K562 (cell line): ENCODE results near the gene NUDT9. TPM values are rescaled to one million over a fixed set of nuclear protein-coding genes. Genes with fewer than 3 reads are reported as not detected.
A peak's percentile ranks its signal among the peaks of the same experiment; 100 is the strongest.

Experiments
- CXXC5 ChIP-seq: fragments of 250-450 bp; sonication (Bioruptor Pico); IDR thresholded peaks from 2 replicates; pipeline ENCODE4 v1.8.0; 2022; ENCODE audit warnings: inconsistent platforms, mild to moderate bottlenecking, moderate library complexity
- EP400 ChIP-seq: fragments of 450-650 bp; IDR thresholded peaks from 2 replicates; pipeline ENCODE4 v1.6.1; 2017; ENCODE audit warnings: antibody characterized with exemption, mild to moderate bottlenecking, moderate library complexity
- GABPA ChIP-seq: fragments of 200-800 bp; sonication (Bioruptor generic); conservative IDR thresholded peaks from 2 replicates; pipeline ENCODE4 v1.6.1; 2016; ENCODE audit warnings: low read depth, missing genetic modification characterization, missing compliant biosample characterization
- HMG20B ChIP-seq: fragments of 250-450 bp; sonication (Bioruptor Pico); IDR thresholded peaks from 2 replicates; pipeline ENCODE4 v1.5.0; 2021; ENCODE audit warnings: mild to moderate bottlenecking
- NCOA4 ChIP-seq: fragments of 450-650 bp; IDR thresholded peaks from 2 replicates; pipeline ENCODE4 v1.6.1; 2018; ENCODE audit warnings: mild to moderate bottlenecking; ENCODE audit not compliant: partially characterized antibody
- PML ChIP-seq: IDR thresholded peaks from 2 replicates; pipeline ENCODE4 v1.6.1; 2012; ENCODE audit warnings: low read length, inconsistent platforms
- PTRF ChIP-seq: fragments of 450-650 bp; IDR thresholded peaks from 2 replicates; pipeline ENCODE4 v1.6.1; 2016; ENCODE audit warnings: mild to moderate bottlenecking, missing genetic modification characterization, missing compliant biosample characterization
- RBM25 ChIP-seq: fragments of 200-400 bp; formaldehyde crosslinking; IDR thresholded peaks from 2 replicates; pipeline ENCODE4 v1.6.1; 2018; ENCODE audit warnings: low read length, low read depth, moderate library complexity; ENCODE audit not compliant: severe bottlenecking
- ZNF707 ChIP-seq: fragments of 250-450 bp; sonication (Bioruptor Pico); conservative IDR thresholded peaks from 2 replicates; pipeline ENCODE4 v1.8.0; 2022; ENCODE audit warnings: inconsistent platforms, mild to moderate bottlenecking, moderate library complexity
- polyA plus RNA-seq, 8 experiments: library from polyadenylated mRNA; depleted of rRNA in 4 of 8; stranded (reverse) in 5 of 8; unstranded in 3 of 8; fragments of >200 nt; fragmentation: Nextera tagmentation in 2 of 8; fragmentation: Illumina TruSeq in 1 of 8; extraction: Ambion mirVana in 2 of 8; extraction: Trizol in 1 of 8; gene quantifications; 2 replicates each; pipeline versions ENCODE4 v1.2.1 to v1.2.3, GENCODE V29; 2011 to 2014; ENCODE audit warnings: inconsistent platforms in 1 of 8, missing spikeins in 1 of 8
- total RNA-seq, 7 experiments: library from RNA; depleted of rRNA in 6 of 7; stranded (reverse); fragments of >200 nt in 6 of 7; fragmentation: Illumina TruSeq in 2 of 7; extraction: Trizol in 2 of 7; gene quantifications; 2 replicates each; pipeline versions ENCODE4 v1.2.1 to v1.2.3, GENCODE V29; 2011 to 2021; ENCODE audit warnings: low replicate concordance in 1 of 7
- TF ChIP-seq, protein P1 (sequence below): fragments of 450-650 bp; formaldehyde crosslinking; IDR thresholded peaks from 2 replicates; pipeline ENCODE4 v1.4.0; 2022; ENCODE audit warnings: missing genetic modification characterization
- TF ChIP-seq, protein P2 (sequence below): sonication (generic); formaldehyde crosslinking; IDR thresholded peaks from 2 replicates; pipeline ENCODE4 v1.8.0; 2022; ENCODE audit warnings: missing genetic modification reagents, mild to moderate bottlenecking, moderate library complexity, borderline replicate concordance
- TF ChIP-seq, protein P3 (sequence below): fragments of 450-650 bp; IDR thresholded peaks from one replicate; pipeline ENCODE4 v1.6.1; 2018; ENCODE audit warnings: mild to moderate bottlenecking, moderate library complexity; ENCODE audit not compliant: partially characterized antibody
- TF ChIP-seq, protein P4 (sequence below): fragments of 250-450 bp; sonication (Bioruptor Pico); IDR thresholded peaks from 2 replicates; pipeline ENCODE4 v1.8.0; 2021; ENCODE audit warnings: mild to moderate bottlenecking, moderate library complexity
- TF ChIP-seq, protein P5 (sequence below), 2 experiments: fragments of 450-650 bp; IDR thresholded peaks; 2 replicates each; pipeline ENCODE4 v1.6.1; 2016; ENCODE audit warnings: mild to moderate bottlenecking in 2 of 2, borderline replicate concordance in 1 of 2, low read depth in 1 of 2, moderate library complexity in 1 of 2

Gene NUDT9
- total and polyA plus RNA-seq, 9 of the 15 experiments (the other 6 are each of a cell fraction or from before 2014, with no cell fraction given): 8.5 to 20.8 (median 18.0) TPM

DNA sequence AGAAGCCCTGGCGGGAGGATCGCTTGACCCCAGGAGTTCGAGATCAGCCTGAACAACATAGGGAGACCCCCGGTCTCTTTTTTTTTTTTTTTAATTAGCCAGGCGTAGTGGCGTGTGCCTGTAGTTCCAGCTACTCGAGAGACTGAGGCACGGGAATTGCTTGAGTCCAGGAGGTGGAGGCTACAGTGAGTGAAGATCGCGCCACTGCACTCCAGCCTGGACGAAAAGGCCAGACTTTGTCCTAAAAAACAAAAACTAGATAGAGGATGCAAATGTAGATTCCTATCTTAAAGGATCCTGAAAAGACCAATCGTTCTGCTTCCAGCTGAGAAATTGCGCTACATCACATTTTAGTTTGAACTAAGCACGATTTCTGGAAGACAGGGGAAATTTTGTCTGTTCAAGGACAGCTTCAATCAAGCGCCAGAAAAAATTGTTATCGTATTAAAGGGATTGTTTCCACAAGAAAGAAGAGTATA, 30.8 kb upstream of the NUDT9 start (continued):
- TF ChIP-seq, protein P1, sequence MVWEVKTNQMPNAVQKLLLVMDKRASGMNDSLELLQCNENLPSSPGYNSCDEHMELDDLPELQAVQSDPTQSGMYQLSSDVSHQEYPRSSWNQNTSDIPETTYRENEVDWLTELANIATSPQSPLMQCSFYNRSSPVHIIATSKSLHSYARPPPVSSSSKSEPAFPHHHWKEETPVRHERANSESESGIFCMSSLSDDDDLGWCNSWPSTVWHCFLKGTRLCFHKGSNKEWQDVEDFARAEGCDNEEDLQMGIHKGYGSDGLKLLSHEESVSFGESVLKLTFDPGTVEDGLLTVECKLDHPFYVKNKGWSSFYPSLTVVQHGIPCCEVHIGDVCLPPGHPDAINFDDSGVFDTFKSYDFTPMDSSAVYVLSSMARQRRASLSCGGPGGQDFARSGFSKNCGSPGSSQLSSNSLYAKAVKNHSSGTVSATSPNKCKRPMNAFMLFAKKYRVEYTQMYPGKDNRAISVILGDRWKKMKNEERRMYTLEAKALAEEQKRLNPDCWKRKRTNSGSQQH (CRISPR knock-in tag): no peak
- TF ChIP-seq ZNF707 (no peak), PML (no peak), RBM25 (no peak), PTRF (tag) (no peak), EP400 (0 out of 2 replicates have a peak, but pooled peaks have one; percentile 34), CXXC5 (no peak), HMG20B (CRISPR knock-in tag) (no peak), GABPA (tag) (peak; percentile 5; the same call in 1 of the 2 replicates), NCOA4 (no peak)
- TF ChIP-seq, protein P2, sequence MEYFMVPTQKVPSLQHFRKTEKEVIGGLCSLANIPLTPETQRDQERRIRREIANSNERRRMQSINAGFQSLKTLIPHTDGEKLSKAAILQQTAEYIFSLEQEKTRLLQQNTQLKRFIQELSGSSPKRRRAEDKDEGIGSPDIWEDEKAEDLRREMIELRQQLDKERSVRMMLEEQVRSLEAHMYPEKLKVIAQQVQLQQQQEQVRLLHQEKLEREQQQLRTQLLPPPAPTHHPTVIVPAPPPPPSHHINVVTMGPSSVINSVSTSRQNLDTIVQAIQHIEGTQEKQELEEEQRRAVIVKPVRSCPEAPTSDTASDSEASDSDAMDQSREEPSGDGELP (CRISPR knock-in tag): 0 out of 2 replicates have a peak, but pooled peaks have one; percentile 6
- TF ChIP-seq, protein P3, sequence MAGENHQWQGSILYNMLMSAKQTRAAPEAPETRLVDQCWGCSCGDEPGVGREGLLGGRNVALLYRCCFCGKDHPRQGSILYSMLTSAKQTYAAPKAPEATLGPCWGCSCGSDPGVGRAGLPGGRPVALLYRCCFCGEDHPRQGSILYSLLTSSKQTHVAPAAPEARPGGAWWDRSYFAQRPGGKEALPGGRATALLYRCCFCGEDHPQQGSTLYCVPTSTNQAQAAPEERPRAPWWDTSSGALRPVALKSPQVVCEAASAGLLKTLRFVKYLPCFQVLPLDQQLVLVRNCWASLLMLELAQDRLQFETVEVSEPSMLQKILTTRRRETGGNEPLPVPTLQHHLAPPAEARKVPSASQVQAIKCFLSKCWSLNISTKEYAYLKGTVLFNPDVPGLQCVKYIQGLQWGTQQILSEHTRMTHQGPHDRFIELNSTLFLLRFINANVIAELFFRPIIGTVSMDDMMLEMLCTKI: no peak
- TF ChIP-seq, protein P4, sequence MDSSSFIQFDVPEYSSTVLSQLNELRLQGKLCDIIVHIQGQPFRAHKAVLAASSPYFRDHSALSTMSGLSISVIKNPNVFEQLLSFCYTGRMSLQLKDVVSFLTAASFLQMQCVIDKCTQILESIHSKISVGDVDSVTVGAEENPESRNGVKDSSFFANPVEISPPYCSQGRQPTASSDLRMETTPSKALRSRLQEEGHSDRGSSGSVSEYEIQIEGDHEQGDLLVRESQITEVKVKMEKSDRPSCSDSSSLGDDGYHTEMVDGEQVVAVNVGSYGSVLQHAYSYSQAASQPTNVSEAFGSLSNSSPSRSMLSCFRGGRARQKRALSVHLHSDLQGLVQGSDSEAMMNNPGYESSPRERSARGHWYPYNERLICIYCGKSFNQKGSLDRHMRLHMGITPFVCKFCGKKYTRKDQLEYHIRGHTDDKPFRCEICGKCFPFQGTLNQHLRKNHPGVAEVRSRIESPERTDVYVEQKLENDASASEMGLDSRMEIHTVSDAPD: no peak
- TF ChIP-seq, protein P5, sequence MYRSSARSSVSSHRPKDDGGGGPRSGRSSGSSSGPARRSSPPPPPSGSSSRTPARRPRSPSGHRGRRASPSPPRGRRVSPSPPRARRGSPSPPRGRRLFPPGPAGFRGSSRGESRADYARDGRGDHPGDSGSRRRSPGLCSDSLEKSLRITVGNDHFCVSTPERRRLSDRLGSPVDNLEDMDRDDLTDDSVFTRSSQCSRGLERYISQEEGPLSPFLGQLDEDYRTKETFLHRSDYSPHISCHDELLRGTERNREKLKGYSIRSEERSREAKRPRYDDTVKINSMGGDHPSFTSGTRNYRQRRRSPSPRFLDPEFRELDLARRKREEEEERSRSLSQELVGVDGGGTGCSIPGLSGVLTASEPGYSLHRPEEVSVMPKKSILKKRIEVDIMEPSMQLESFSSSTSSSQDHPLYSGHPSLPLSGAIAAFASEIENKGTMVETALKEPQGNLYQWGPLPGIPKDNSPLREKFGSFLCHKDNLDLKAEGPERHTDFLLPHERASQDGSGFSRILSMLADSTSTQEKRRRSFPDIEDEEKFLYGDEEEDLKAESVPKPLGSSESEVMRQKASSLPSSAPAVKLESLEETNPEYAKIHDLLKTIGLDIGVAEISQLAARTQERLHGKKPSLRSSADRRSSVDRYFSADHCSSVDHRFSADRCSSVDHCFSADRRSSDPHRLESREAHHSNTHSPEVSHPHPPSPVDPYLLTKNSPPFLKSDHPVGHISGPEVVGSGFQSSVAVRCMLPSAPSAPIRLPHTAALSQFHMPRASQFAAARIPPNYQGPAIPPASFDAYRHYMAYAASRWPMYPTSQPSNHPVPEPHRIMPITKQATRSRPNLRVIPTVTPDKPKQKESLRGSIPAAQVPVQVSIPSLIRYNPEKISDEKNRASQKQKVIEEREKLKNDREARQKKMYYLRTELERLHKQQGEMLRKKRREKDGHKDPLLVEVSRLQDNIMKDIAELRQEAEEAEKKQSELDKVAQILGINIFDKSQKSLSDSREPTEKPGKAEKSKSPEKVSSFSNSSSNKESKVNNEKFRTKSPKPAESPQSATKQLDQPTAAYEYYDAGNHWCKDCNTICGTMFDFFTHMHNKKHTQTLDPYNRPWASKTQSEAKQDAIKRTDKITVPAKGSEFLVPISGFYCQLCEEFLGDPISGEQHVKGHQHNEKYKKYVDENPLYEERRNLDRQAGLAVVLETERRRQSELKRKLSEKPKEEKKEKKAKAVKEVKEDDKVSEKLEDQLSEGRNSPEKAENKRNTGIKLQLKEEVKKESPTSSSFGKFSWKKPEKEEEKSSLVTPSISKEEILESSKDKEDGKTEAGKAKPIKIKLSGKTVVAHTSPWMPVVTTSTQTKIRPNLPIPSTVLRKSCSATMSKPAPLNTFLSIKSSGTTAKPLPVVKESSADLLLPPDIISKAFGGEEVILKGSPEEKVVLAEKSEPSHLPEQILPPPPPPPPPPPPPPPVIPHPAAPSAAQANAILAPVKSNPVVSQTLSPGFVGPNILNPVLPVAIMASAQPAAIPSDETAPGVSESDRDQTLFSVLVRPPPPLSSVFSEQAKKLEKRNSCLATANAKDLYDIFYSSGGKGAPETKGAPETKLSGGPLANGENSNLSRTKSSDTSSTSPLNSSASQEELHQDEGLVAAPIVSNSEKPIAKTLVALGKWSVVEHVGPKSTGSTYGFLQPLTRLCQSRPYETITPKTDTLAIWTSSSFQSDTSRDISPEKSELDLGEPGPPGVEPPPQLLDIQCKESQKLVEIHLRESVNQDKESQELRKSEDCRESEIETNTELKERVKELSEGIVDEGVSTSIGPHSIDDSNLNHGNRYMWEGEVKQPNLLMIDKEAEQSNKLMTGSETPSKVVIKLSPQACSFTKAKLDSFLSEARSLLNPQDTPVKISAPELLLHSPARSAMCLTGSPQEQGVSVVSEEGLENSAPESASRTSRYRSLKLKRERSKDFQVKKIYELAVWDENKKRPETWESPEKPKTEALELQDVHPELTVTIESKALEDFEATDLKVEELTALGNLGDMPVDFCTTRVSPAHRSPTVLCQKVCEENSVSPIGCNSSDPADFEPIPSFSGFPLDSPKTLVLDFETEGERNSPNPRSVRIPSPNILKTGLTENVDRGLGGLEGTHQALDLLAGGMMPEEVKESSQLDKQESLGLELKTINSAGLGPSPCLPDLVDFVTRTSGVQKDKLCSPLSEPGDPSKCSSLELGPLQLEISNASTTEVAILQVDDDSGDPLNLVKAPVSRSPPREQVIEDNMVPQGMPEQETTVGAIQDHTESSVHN (IDR thresholded peaks at IDR 0.05; ENCODE audit: borderline replicate concordance in 1 of 2, low read depth in 1 of 2): no peak
